Lung (tissue), 12 donors: ENCODE measurements around the gene MEF2C. TPM values are rescaled to one million over a fixed set of nuclear protein-coding genes. Genes with fewer than 3 reads are reported as not detected.

Experiments
- ATAC-seq: fragments of 200-7000 bp; cut with Tn5 transposase; one replicate; pipeline ENCODE4 v1.9.1; 2020; ENCODE audit warnings: moderate number of reproducible peaks; ENCODE audit not compliant: insufficient read depth, low FRiP score
- DNase-seq, 3 donors: peaks; one replicate each; pipeline ENCODE4 v3.0.0-alpha.2; 2013 to 2017
- H3K27ac ChIP-seq, 2 donors: one replicate each; pipeline ENCODE4 v1.5.1; 2013; ENCODE audit warnings: mild to moderate bottlenecking in 2 of 2, moderate library complexity in 2 of 2, control low read depth in 1 of 2, inconsistent platforms in 1 of 2, low read depth in 1 of 2, low read length in 1 of 2
- H3K27me3 ChIP-seq, 3 donors: one replicate each; pipeline ENCODE4 v1.5.1; 2013; ENCODE audit warnings: low read length in 2 of 3; ENCODE audit not compliant: control insufficient read depth in 3 of 3, insufficient read depth in 3 of 3
- H3K36me3 ChIP-seq, 4 donors: one replicate each; pipeline ENCODE4 v1.5.1; 2013; ENCODE audit warnings: low read length in 4 of 4, mild to moderate bottlenecking in 1 of 4, moderate library complexity in 1 of 4; ENCODE audit not compliant: control insufficient read depth in 4 of 4, insufficient read depth in 4 of 4
- H3K4me1 ChIP-seq, 5 donors: one replicate each; pipeline ENCODE4 v1.5.1; 2013; ENCODE audit warnings: low read length in 5 of 5, mild to moderate bottlenecking in 2 of 5, moderate library complexity in 1 of 5; ENCODE audit not compliant: control insufficient read depth in 5 of 5, insufficient read depth in 5 of 5
- H3K4me3 ChIP-seq: one replicate; pipeline ENCODE4 v1.5.1; 2013; ENCODE audit warnings: mild to moderate bottlenecking, control low read depth, moderate library complexity
- H3K9ac ChIP-seq, 2 donors: one replicate each; pipeline ENCODE4 v1.5.1; 2013; ENCODE audit warnings: low read length in 2 of 2, control low read depth in 1 of 2; ENCODE audit not compliant: insufficient read depth in 1 of 2
- H3K9me3 ChIP-seq, 4 donors: one replicate each; pipeline ENCODE4 v1.5.1; 2013; ENCODE audit warnings: low read length in 3 of 4, mild to moderate bottlenecking in 1 of 4, moderate library complexity in 1 of 4; ENCODE audit not compliant: control insufficient read depth in 4 of 4, insufficient read depth in 3 of 4
- WGBS, 2 donors: extraction: QIAGEN DNeasy Blood & Tissue Kit; methylation state at CpG; one replicate each; pipeline ENCODE4 v1.1.7; 2013; 5-methylcytosine and 5-hydroxymethylcytosine counted together
- polyA plus RNA-seq, 2 donors: library from polyadenylated mRNA; stranded (reverse); fragments of 200-250 nt; gene quantifications; one replicate each; pipeline ENCODE4 v1.2.1, GENCODE V29; 2013
- total RNA-seq, 2 donors: library from RNA; depleted of rRNA in 1 of 2; stranded (reverse); fragments of >200 nt in 1 of 2; gene quantifications; one replicate each; pipeline ENCODE4 v1.2.1, GENCODE V29; 2014 to 2021
- TF ChIP-seq, protein P1 (sequence below): IDR thresholded peaks from 2 replicates; pipeline ENCODE4 v1.5.1; 2012; ENCODE audit warnings: mild to moderate bottlenecking; ENCODE audit errors: control extremely low read depth, extremely low read depth
- donor health status: control.
- donor health status: control.
- donor health status: Bipolar disorder and iron deficiency.
- donor health status: healthy.
- donor health status: DM: yes; HTN: yes; CAD: no.

The MEF2C gene
- total and polyA plus RNA-seq, 4 donors: 9.1 to 138 (median 28.8) TPM

DNA sequence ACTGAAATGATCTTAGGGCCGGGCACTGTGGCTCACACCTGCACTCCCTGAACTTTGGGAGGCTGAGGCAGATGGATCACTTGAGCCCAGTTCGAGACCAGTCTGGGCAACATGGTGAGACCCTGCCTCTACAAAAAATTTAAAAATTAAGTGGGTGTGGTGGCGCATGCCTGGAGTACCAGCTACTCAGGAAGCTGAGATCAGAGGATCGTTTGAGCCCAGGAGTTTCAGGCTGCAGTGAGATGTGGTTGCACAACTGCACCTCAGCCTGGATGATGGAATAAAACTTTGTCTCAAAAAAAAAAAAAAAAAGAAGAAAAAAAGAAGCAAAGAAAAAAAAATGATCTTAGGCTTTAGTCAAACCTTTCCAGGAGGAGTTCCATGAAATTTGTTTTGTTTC, 41.8 kb downstream of the MEF2C start:
- ATAC-seq (peak; percentile 28), DNase-seq (no peak)
- Histone ChIP-seq H3K4me1 (peaks cover 0 to 14% (median 0%) of the 10 kb centered on the region in 5 donors), H3K27me3 (no peaks in the 10 kb centered on the region), H3K36me3 (no peaks in the 10 kb centered on the region), H3K9me3 (no peaks in the 10 kb centered on the region), H3K27ac (peak overlapping the region in 1 of 2 donors; percentile 63), H3K9ac (no peak overlapping the region), H3K4me3 (no peak overlapping the region)
- WGBS, 2 donors: 47 to 59% methylated on average over 4 of the region's 4 CpGs
- TF ChIP-seq, protein P1, sequence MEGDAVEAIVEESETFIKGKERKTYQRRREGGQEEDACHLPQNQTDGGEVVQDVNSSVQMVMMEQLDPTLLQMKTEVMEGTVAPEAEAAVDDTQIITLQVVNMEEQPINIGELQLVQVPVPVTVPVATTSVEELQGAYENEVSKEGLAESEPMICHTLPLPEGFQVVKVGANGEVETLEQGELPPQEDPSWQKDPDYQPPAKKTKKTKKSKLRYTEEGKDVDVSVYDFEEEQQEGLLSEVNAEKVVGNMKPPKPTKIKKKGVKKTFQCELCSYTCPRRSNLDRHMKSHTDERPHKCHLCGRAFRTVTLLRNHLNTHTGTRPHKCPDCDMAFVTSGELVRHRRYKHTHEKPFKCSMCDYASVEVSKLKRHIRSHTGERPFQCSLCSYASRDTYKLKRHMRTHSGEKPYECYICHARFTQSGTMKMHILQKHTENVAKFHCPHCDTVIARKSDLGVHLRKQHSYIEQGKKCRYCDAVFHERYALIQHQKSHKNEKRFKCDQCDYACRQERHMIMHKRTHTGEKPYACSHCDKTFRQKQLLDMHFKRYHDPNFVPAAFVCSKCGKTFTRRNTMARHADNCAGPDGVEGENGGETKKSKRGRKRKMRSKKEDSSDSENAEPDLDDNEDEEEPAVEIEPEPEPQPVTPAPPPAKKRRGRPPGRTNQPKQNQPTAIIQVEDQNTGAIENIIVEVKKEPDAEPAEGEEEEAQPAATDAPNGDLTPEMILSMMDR: no peak

DNA sequence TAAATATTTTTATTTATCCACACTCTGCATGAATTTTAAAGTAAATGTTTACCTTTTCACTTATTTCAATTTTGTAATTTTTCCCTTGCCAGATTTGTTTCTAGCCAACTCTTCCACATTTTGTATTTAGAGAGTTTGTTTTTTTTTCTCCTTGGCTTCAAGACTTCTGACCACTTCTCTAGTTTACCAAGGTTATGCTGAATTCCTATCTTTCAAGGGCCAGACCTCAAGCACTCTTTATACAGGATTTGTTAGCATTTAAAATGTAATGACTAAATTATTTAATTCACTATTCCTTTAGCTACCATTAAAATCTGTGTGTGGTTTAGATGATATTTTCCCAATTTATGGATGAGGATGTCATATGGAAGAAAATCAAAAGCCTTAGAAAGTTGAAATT, 42.5 kb downstream of the MEF2C start:
- ATAC-seq (no peak), DNase-seq (peak in 2 of 3 donors; percentile 59 to 67)
- Histone ChIP-seq H3K27ac (no peak overlapping the region), H3K4me1 (peaks cover 0 to 14% (median 0%) of the 10 kb centered on the region in 5 donors), H3K9me3 (no peaks in the 10 kb centered on the region), H3K4me3 (no peak overlapping the region), H3K9ac (no peak overlapping the region), H3K27me3 (no peaks in the 10 kb centered on the region), H3K36me3 (no peaks in the 10 kb centered on the region)
- TF ChIP-seq, protein P1: no peak

GRCh38 chr5:88839238-88839637, 43.7 kb downstream of the MEF2C start:
- no peak overlapping the region for H3K4me3 ChIP-seq
- ATAC-seq (no peak), DNase-seq (no peak)
- H3K4me1 ChIP-seq: peaks cover 0 to 15% (median 4%) of the 10 kb centered on the region in 5 donors
- 77 to 84% methylated on average over 4 of the region's 4 CpGs for WGBS, 2 donors
- no peaks in the 10 kb centered on the region for H3K36me3 ChIP-seq
- H3K27ac ChIP-seq: no peak overlapping the region
- no peaks in the 10 kb centered on the region for H3K27me3 ChIP-seq
- H3K9ac ChIP-seq: no peak overlapping the region
- TF ChIP-seq, protein P1: no peak
- H3K9me3 ChIP-seq: no peaks in the 10 kb centered on the region

DNA sequence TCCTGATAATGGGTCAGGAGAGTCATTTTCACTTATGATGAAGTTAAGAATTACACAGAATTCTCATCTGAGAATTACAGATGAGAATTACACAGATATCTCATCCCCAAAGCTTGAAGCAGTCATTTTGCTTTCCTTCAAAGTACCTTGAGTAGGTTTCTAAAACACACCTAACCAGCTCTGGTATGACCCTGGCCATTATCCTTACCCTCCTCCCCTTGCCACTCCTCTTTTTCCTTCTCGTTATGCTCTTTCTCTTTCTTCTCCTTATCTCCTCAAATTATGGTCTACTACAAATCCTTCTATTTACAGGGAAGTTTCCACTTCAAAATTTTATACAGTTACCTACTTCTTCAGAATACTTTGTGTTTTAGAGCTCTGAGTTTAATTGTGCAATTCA, 44.5 kb downstream of the MEF2C start:
- Histone ChIP-seq H3K4me3 (no peak overlapping the region), H3K9me3 (no peaks in the 10 kb centered on the region), H3K27ac (no peak overlapping the region), H3K9ac (no peak overlapping the region), H3K27me3 (no peaks in the 10 kb centered on the region), H3K36me3 (no peaks in the 10 kb centered on the region), H3K4me1 (peaks cover 0 to 23% (median 7%) of the 10 kb centered on the region in 5 donors)
- DNase-seq (no peak), ATAC-seq (no peak)
- WGBS, 2 donors: 54 to 76% methylated on average over 1 of the region's 1 CpG
- TF ChIP-seq, protein P1: no peak
